Gastrocnemius medialis (tissue), 4 donors: ENCODE results near the gene NDUFA13. TPM values are rescaled to one million over a fixed set of nuclear protein-coding genes. Genes with fewer than 3 reads are reported as not detected.

ENCODE experiments used
- ATAC-seq, 2 donors: fragments of 150-250 bp; one replicate each; pipeline ENCODE4 v1.9.1; 2016
- DNase-seq, 2 donors: peaks; one replicate each; pipeline ENCODE4 v3.0.0-alpha.2; 2019
- H3K27ac ChIP-seq, 4 donors: fragments of 200-600 bp; sonication (generic); 1 replicate in 1 of 4; 2 replicates in 3 of 4; pipeline ENCODE4 v1.5.1; 2016 to 2018; ENCODE audit warnings: mild to moderate bottlenecking in 2 of 4, moderate library complexity in 1 of 4
- H3K27me3 ChIP-seq, 3 donors: fragments of 200-600 bp; sonication (generic) in 2 of 3; 1 replicate in 1 of 3; 2 replicates in 2 of 3; pipeline versions ENCODE4 v1.5.1 to v1.6.0; 2016 to 2019; ENCODE audit warnings: mild to moderate bottlenecking in 1 of 3, moderate library complexity in 1 of 3
- H3K36me3 ChIP-seq, 2 donors: fragments of 200-600 bp; sonication (generic) in 1 of 2; one replicate each; pipeline ENCODE4 v1.5.1; 2017 to 2018
- H3K4me1 ChIP-seq, 2 donors: fragments of 200-600 bp; sonication (generic) in 1 of 2; one replicate each; pipeline ENCODE4 v1.5.1; 2016 to 2017; ENCODE audit warnings: mild to moderate bottlenecking in 2 of 2
- H3K4me3 ChIP-seq, 4 donors: fragments of 200-600 bp; sonication (generic) in 3 of 4; 1 replicate in 1 of 4; 2 replicates in 3 of 4; pipeline ENCODE4 v1.5.1; 2016 to 2019; ENCODE audit warnings: mild to moderate bottlenecking in 2 of 4
- H3K9me3 ChIP-seq, 3 donors: fragments of 200-600 bp; sonication (generic) in 2 of 3; 1 replicate in 1 of 3; 2 replicates in 2 of 3; pipeline ENCODE4 v1.5.1; 2016 to 2019
- CTCF ChIP-seq, 5 experiments: fragments of 450-650 bp in 3 of 5; fragments of 200-600 bp in 2 of 5; sonication (generic) in 2 of 5; IDR thresholded peaks in 4 of 5; conservative IDR thresholded peaks in 1 of 5; 1 replicate in 4 of 5; 2 replicates in 1 of 5; pipeline ENCODE4 v1.5.1; 2016 to 2019; ENCODE audit warnings: antibody characterized with exemption in 5 of 5, mild to moderate bottlenecking in 3 of 5, moderate library complexity in 3 of 5
- POLR2A ChIP-seq, 2 donors: fragments of 450-650 bp; IDR thresholded peaks; one replicate each; pipeline ENCODE4 v1.6.1; 2017; ENCODE audit warnings: antibody characterized with exemption in 2 of 2, mild to moderate bottlenecking in 2 of 2, moderate library complexity in 2 of 2
- in situ Hi-C, 4 donors: fragments of 200-750 bp; cut with MboI; loops; one replicate each; pipeline versions ENCODE4 v1.15.0 to v1.8.0; 2017; ENCODE audit warnings: low sequenced_read_pairs in 4 of 4
- intact Hi-C: fragments of 100-400 bp; cut with DNase I; formaldehyde crosslinking; loops from one replicate; pipeline ENCODE4 v1.15.1; 2023; ENCODE audit warnings: low total_unique reads
- total RNA-seq, 4 donors: library from RNA; depleted of rRNA; stranded (reverse); fragments of >200 nt; gene quantifications; one replicate each; pipeline versions ENCODE4 v1.1.0 to v1.2.3, GENCODE V29; 2016

Gene NDUFA13
- total RNA-seq, 4 donors from 2014 or later = 41.8 to 201 (median 50.5) TPM

DNA sequence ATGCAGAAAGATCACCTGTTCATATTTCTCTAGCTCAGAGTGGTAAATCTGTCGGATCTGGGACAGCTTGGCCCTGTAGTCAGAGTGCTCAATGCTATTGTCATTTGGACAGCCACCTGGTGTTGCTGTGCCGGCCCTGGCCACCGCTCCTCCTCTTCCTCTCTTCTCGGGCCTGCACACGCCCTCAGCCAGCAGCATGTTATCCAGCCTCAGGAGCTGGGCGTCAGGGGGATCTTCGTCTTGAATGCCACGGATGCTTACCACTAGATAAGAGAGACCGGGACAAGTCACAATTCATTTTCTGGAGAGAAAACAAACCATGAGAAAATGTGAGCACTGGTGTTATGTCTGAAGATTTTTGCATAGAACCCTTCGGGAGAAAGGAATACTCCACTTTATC, 54.5 kb downstream of the NDUFA13 start:
- no peak for DNase-seq
- H3K27me3 ChIP-seq = no peaks in the 10 kb centered on the region
- intact Hi-C loops = no loop called here
- TF ChIP-seq POLR2A (IDR thresholded peaks at IDR 0.05) (no peak), CTCF (IDR thresholded peaks at IDR 0.05 in 4 of 5, conservative IDR thresholded peaks at IDR 0.05 in 1 of 5) (no peak)
- no peak overlapping the region for H3K27ac ChIP-seq
- H3K4me3 ChIP-seq = no peak overlapping the region
- no peaks in the 10 kb centered on the region for H3K9me3 ChIP-seq
- no peaks in the 10 kb centered on the region for H3K36me3 ChIP-seq
- H3K4me1 ChIP-seq = no peaks in the 10 kb centered on the region
- in situ Hi-C loops = no loop called here
- no peak for ATAC-seq

DNA sequence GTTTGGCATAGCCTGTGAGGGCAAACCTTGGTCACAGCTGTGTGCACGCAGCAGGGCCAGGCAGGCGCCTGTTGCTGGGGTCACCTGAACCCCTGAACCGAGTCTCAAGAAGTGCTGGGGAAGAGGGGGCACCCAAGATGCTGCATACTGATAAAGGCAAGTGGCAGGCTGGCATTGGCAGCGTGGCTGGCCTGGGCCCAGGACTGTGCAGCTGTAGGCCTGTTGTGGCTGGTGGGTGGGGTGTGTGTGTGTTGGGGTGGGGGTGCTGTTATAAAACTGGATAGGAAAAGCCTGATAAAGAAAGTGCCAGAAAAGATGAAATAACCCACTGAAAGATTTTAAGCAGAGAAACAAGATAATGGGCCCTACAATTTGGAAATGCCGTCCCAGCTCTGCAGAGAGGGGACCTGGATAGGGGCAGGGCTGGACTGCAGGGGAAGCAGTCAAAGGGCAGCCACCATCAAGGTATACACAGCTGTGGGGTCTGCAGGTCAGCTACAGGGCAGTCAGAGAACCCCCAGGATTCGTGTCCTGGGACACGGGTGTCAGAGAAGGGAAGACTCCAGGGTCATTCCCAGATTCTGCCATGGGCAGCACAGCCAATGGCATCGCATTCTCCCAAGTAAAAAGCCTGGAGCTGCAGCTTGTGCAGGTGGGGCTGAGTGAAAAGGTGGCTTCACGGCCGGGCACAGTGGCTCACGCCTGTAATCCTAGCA, 55.2 kb downstream of the NDUFA13 start:
- Histone ChIP-seq H3K9me3 (no peaks in the 10 kb centered on the region), H3K4me3 (no peak overlapping the region), H3K27me3 (no peaks in the 10 kb centered on the region), H3K27ac (no peak overlapping the region), H3K36me3 (no peaks in the 10 kb centered on the region), H3K4me1 (no peaks in the 10 kb centered on the region)
- in situ Hi-C loops = no loop called here
- no peak for DNase-seq
- intact Hi-C loops = no loop called here
- ATAC-seq = no peak
- no peak for TF ChIP-seq CTCF (IDR thresholded peaks at IDR 0.05 in 4 of 5, conservative IDR thresholded peaks at IDR 0.05 in 1 of 5)
- TF ChIP-seq POLR2A (IDR thresholded peaks at IDR 0.05) = no peak

GRCh38 chr19:19575411-19575810, 59.4 kb downstream of the NDUFA13 start:
- ATAC-seq = no peak
- no peaks in the 10 kb centered on the region for H3K27me3 ChIP-seq
- TF ChIP-seq CTCF (IDR thresholded peaks at IDR 0.05 in 4 of 5, conservative IDR thresholded peaks at IDR 0.05 in 1 of 5) (no peak), POLR2A (IDR thresholded peaks at IDR 0.05) (no peak)
- intact Hi-C loops (no loop called here), in situ Hi-C loops (no loop called here)
- H3K9me3 ChIP-seq = no peaks in the 10 kb centered on the region
- no peaks in the 10 kb centered on the region for H3K4me1 ChIP-seq
- no peak overlapping the region for H3K4me3 ChIP-seq
- DNase-seq = no peak
- no peak overlapping the region for H3K27ac ChIP-seq
- H3K36me3 ChIP-seq = no peaks in the 10 kb centered on the region

Other genes with a start within 250 kb of the NDUFA13 start
- under 1 TPM in 2 of 4 donors, not detected in 2; 0.70 to 0.98 TPM for gene TM6SF2, start 242.9 kb upstream of the NDUFA13 start, total RNA-seq
- gene SUGP1, start 195.7 kb upstream of the NDUFA13 start, total RNA-seq = 10 to 100 TPM; 29.7 to 51.0 (median 39.8) TPM
- 10 to 100 TPM; 31.3 to 48.5 (median 41.7) TPM for gene MAU2, start 195.4 kb upstream of the NDUFA13 start, total RNA-seq
- 10 to 100 TPM; 17.7 to 51.4 (median 40.1) TPM for gene GATAD2A, start 110.5 kb upstream of the NDUFA13 start, total RNA-seq
- gene TSSK6, start 677 bp upstream of the NDUFA13 start, total RNA-seq = 1 to 10 TPM in 1 of 4 donors, under 1 TPM in 1, not detected in 2; 0.80 to 1.7 TPM
- gene YJEFN3, start 12.7 kb downstream of the NDUFA13 start, total RNA-seq = under 1 TPM in 2 of 4 donors, not detected in 2; 0.18 to 0.31 TPM
- gene CILP2, start 22.0 kb downstream of the NDUFA13 start, total RNA-seq = 1 to 10 TPM in 1 of 4 donors, not detected in 3; 3.2 TPM
- not detected for gene PBX4, start 102.5 kb downstream of the NDUFA13 start, total RNA-seq
- gene LPAR2, start 112.0 kb downstream of the NDUFA13 start, total RNA-seq = 1 to 10 TPM in 1 of 4 donors, under 1 TPM in 2, not detected in 1; 0.15 to 1.3 (median 0.27) TPM
- 1 to 10 TPM in 3 of 4 donors, not detected in 1; 1.2 to 2.6 (median 1.6) TPM for gene GMIP, start 127.4 kb downstream of the NDUFA13 start, total RNA-seq
- 100 to 1,000 TPM in 2 of 4 donors, 10 to 100 TPM in 2; 51.8 to 111 (median 82.8) TPM for gene ATP13A1, start 147.5 kb downstream of the NDUFA13 start, total RNA-seq
- 1 to 10 TPM in 3 of 4 donors, under 1 TPM in 1; 0.39 to 9.7 (median 2.5) TPM for gene ZNF101, start 152.6 kb downstream of the NDUFA13 start, total RNA-seq
- 1 to 10 TPM in 3 of 4 donors, under 1 TPM in 1; 0.97 to 2.1 (median 1.7) TPM for gene ZNF14, start 216.9 kb downstream of the NDUFA13 start, total RNA-seq